Umbilical cord (tissue), 2 donors: ENCODE results near the gene IL4R. TPM values are rescaled to one million over a fixed set of nuclear protein-coding genes. Genes with fewer than 3 reads are reported as not detected.
"Not testable (repeated sequence)": the region's sequence is repeated elsewhere in the genome, so short reads cannot be mapped to it uniquely, and the experiment has no call there.

Source experiments
- DNase-seq: peaks from one replicate; pipeline ENCODE4 v3.0.0-alpha.2; 2015; ENCODE audit warnings: low spot score
- total RNA-seq: library from RNA; depleted of rRNA; stranded (reverse); fragments of >200 nt; gene quantifications from one replicate; pipeline ENCODE4 v1.2.3, GENCODE V29; 2014; ENCODE audit warnings: low replicate concordance; ENCODE audit not compliant: insufficient read depth

Gene IL4R
- total RNA-seq, 1 donor from 2014 or later, result 13.0 TPM

DNA sequence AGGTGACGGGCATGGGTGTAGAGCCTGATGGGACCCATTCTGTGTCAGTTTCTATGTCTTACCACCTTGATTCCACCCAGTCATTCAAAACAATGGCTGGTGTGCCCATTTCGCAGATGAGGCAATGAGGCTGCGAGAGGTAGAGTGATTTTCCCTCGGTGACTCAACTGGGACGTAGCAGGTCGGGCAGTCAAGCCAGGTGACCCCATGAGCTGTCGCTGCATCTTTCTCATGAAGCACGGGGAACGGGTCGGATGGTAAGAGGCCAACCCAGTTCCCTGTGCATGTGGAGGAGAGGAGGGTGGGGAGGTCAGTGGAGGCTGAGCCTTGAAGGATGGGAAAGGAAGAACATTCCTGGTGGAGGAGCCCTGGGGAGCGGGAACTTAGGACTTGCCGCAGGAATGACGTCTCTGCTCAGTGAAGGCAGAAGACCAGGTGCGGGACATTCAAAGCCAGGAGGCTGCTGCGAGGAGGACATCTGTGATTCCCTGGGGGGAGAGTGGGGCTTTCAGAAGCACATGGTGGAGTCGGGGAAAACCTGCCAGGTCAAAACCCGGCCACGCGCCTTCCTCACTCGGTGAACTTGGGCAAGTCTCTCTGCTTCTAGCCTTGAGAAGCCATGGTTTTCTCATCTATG is 89.3 kb downstream of the IL4R start:
- no peak for DNase-seq

DNA sequence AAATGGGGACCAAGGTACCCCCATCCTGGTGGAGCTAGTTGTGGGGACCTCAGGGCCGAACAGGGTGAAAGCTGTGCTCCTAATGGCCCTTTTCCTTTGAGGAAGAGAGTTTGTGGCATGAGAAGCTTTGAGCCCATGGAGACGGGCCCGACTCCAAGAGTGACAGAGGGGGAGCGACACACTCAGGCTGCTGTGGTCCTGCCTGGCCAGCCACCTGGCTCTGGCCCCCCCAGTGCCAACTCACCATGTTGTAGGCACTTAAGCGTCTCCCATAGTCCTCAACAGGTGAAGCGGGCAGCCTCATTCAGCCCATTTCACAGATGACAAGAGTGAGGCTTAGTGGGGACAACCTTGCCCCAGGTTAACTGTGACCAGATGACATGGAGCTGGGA is 89.8 kb downstream of the IL4R start:
- no peak for DNase-seq

DNA sequence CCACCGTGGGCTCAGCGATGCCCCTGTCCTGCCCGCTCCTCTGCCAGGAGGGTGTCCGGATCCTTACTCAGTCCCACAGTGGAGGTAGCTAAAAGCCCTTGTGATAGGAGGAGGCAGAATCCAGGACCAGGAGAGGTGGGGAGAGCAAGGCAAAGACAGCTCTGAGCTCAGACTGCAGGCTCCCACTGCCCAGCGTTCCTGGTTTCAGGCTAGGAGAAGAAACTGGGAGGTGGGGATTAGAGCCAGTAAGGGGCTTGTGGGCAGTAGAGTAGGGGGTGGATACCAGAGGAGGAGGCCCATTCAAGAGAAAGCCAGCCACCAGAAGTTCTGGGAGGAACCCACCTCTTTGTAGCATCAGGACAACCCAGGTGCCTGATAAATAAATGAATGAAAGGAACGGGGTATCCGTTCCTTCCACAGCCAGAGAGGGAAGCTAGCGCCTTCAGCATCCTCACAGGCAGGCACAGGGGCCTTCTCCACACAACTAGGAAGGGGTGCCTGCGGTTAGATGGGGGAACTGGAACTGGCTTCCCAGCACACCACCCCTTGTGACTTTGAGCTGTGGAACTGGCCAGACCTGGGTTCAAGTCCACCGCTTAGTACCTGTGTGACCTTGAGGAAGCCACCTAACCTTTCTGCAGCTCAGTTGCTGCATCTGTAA is 90.5 kb downstream of the IL4R start:
- no peak for DNase-seq

DNA sequence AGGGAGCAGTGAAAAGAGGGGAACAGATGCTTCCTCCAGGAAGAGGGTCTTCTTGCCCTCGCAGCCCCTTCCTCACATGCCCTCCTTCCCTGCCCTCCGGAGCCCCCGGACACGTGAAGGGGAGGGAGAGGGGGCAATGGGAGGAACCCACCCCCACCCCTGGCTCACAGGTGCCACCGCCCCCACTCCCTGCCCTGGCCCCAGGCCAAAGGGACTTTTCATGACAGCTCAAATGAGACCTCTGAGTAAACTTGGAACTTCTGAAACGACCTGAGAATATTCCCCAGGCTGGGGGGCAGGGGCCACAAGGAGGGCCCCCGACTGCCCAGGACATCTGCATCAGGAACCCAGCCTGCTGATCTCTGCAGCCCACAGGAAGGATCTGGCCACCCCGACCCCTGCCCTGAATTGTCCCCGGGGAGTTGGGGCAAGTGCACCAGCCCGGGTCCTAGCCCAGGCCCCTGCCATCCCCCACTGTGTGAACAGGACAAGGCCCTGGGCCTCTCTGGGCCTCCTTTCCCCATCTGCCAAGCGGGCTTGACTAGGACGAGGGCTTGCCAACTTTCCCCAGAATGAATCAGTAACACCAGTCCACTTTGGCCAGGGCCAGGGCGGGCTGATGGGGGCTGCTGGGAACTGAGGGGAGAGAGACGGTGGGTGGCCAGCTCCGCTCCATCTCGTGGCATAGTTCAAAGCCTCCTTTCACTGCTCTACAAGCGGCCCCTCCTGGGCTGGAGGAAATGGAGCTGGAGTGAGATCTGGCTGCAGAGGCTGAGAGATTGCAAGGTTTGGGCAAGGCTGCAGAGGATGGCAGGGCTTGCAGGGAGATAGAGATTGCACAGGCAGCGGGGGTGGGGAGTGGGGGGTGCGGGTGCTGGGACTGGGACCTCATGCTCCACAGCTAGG is 92.0 kb downstream of the IL4R start:
- no peak for DNase-seq

DNA sequence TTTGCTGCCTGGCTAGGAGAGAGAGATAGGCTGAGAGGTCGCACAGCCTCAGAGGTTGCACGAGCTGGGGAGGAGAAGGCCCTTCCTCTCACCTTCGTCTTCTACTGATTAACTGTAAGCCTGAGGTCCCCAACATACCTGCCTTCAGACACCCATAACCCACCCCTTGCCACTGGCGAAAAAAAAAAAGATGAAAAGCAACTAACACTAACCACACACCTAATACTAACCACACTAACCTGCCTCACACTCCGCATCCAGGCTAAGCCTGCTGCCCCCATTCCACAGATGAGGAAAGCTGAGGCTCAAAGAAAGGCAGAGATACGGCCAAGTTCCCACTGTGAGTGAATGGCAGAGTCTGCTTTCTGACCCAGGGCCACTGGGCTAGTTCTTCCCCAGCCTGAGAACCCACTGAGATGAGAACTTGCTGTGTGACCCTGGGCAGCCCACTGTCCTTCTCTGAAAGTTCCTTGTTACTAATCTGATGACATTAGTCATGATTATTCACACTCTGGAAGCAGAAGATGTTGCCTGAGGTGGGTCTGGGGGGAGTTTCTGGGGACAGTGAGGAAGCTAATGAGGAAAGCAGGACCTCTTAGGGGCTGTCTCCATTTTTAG is 92.8 kb downstream of the IL4R start:
- no peak for DNase-seq

DNA sequence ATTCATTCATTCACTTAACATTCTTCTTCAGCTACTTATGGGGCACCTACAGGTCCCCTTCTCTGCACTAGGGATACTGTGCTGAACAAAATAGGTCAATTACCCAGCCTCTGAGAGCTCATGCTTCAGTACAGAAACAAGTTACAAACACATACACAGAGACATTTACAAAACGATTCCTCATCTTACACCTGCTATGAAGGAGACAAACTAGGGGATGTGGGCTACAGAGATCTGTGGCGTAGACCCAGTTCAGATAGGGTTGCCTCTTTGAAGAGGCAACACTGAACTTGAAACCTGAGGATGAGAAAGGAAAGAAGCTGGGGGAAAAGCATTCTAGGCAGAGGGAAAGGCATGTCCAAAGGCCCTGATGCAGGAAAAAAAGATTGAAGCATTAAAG is 93.4 kb downstream of the IL4R start:
- no peak for DNase-seq

DNA sequence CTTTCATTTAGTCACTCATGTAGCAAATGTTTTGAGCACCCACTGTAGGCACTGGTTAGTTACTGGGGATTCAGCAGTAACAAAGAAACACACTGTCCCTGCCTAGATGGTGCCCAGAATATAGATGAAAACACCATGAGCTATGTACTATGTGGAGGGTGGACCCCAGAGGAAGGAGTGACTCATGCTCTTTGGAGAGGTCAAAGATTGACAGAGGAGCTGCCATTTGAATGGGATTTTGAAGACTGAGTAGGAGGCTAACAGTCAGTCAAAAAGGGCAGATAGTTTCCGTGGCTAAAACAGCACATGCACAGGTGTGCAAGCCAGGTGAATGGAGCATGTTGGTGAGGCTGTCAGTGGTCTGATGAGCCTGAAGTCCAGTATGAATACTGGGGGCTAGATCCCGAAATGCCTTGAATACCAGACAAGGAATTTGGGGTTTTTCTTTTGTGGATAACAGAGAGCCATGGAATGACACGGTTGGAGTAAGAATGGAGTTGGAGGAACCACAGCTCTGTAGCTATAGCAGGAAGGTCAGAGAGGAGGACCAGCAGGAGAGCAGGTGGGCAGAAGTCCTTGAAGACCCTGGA is 94.3 kb downstream of the IL4R start:
- no peak for DNase-seq

DNA sequence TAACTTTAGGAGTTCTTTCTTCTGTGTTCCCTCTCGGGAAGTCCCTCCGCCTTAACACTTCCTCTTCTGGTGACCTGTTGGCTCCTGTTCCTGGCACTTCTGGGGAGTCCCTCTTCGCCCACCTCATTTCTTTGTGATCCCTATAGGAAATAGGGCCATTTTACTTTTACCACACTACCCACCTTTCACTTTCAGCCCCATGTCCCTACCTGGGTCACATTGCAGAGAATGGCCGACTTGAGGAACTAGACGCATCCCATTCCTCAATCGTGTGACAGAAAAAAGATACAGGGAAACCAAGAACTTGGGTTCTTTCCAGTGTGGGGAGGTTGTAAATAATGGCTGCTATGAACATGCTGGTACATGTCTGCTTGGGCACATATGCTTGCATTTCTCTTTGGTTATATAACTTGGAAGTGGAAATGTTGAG is 94.8 kb downstream of the IL4R start:
- DNase-seq, result no peak

DNA sequence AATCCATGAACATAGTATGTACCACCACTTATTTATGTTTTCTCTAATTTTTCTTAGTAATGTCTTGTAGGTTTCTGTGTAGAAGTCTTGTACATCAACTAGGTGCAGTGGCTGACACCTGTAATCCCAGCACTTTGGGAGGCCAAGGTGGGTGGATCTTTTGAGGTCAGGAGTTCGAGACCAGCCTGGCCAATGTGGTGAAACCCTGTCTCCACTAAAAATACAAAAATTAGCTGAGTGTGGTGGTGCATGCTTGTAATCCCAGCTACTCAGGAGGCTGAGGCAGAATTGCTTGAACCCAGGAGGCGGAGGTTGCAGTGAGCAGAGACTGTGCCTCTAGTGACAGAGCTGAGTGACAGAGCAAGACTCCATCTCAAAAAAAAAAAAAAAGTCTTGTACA is 96.2 kb downstream of the IL4R start:
- not testable (repeated sequence) for DNase-seq

DNA sequence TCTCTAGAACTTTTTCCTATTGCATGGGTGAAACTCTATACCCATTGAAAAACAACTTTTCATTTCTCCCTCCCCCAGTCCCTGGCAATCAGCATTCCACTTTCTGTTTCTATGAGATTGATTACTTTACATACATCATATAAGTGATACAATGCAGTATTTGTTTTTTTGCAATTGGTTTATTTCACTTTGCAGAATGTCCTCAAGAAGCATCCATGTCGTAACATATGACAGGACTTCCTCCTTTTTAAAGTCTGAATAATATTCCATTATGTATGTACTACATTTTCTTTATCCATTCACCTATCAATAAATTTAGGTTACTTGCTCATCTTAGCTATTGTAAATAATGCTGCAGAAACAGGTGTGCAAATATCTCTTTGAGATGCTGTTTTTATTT is 97.0 kb downstream of the IL4R start:
- no peak for DNase-seq

DNA sequence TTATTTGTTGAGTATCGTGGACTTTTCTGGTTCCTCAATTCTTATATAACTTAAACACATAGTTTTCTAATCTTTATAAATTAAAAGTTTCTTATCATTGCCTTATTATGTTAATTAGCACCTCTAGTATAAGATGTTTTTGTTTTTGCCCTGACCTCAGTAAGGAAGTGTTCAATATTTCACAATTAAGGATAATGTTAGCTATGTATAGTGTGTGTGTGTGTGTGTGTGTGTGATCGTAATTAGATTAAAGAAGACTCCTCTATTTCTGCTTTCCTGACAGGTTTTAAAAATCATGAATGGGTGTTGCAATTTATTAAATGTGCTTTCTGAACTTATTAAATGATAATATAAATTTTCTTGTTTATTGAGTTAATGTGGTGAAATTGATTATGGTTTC is 100.2 kb downstream of the IL4R start:
- no peak for DNase-seq

Other genes starting within 250 kb of the IL4R start
- gene C16orf82, start 247.0 kb upstream of the IL4R start, total RNA-seq, result 0.96 TPM
- gene KDM8, start 110.4 kb upstream of the IL4R start, total RNA-seq, result 7.7 TPM
- 45.5 TPM for gene NSMCE1, start 45.2 kb upstream of the IL4R start, total RNA-seq
- 0.72 TPM for gene IL21R, start 88.2 kb downstream of the IL4R start, total RNA-seq
- gene GTF3C1, start 235.9 kb downstream of the IL4R start, total RNA-seq, result 45.5 TPM
- 4.8 TPM for gene KATNIP, start 236.2 kb downstream of the IL4R start, total RNA-seq